DND-41 (cell line): ENCODE measurements around the gene SF3B3.

Experiments
- ATAC-seq: fragments of 200-7000 bp; cut with Tn5 transposase; 3 replicates; pipeline ENCODE4 v1.9.1; 2021; ENCODE audit warnings: low read depth; ENCODE audit not compliant: insufficient read depth
- DNase-seq: peaks from one replicate; pipeline ENCODE4 v3.0.0-alpha.2; 2020
- H2AFZ ChIP-seq: 2 replicates; pipeline ENCODE4 v1.6.0; 2012; ENCODE audit warnings: low read depth, low read length
- H3K27ac ChIP-seq: 2 replicates; pipeline ENCODE4 v1.5.1; 2012; ENCODE audit warnings: low read length, inconsistent platforms
- H3K27me3 ChIP-seq: fragments of 200-600 bp; sonication (generic); 2 replicates; pipeline ENCODE4 v1.6.0; 2012; ENCODE audit warnings: low read length, mild to moderate bottlenecking, inconsistent platforms; ENCODE audit not compliant: insufficient read depth, poor library complexity
- H3K36me3 ChIP-seq: 2 replicates; pipeline ENCODE4 v1.5.1; 2012; ENCODE audit warnings: low read length, inconsistent platforms; ENCODE audit not compliant: insufficient read depth
- H3K4me1 ChIP-seq: 2 replicates; pipeline ENCODE4 v1.5.1; 2012; ENCODE audit warnings: mild to moderate bottlenecking, low read length; ENCODE audit not compliant: insufficient read depth
- H3K4me2 ChIP-seq: 2 replicates; pipeline ENCODE4 v1.6.0; 2012; ENCODE audit warnings: mild to moderate bottlenecking, moderate library complexity, low read length, inconsistent platforms; ENCODE audit not compliant: insufficient read depth
- H3K4me3 ChIP-seq, 2 experiments: fragments of 200-600 bp in 1 of 2; shearing (Covaris generic) in 1 of 2; 2 replicates each; pipeline ENCODE4 v1.5.1; 2012 to 2016; ENCODE audit warnings: inconsistent platforms in 2 of 2, low read length in 2 of 2, mild to moderate bottlenecking in 2 of 2, low read depth in 1 of 2, moderate library complexity in 1 of 2
- H3K79me2 ChIP-seq: 2 replicates; pipeline ENCODE4 v1.6.0; 2012; ENCODE audit warnings: low read length, inconsistent platforms; ENCODE audit not compliant: insufficient read depth
- H3K9ac ChIP-seq: 2 replicates; pipeline ENCODE4 v1.6.0; 2012; ENCODE audit warnings: low read depth, mild to moderate bottlenecking, inconsistent platforms, low read length, moderate library complexity
- H3K9me3 ChIP-seq: 2 replicates; pipeline ENCODE4 v1.5.1; 2012; ENCODE audit warnings: low read length, moderate library complexity, mild to moderate bottlenecking, inconsistent platforms; ENCODE audit not compliant: insufficient read depth, severe bottlenecking
- H4K20me1 ChIP-seq: 2 replicates; pipeline ENCODE4 v1.6.0; 2012; ENCODE audit warnings: low read length; ENCODE audit not compliant: insufficient read depth
- EZH2 ChIP-seq: IDR thresholded peaks from 3 replicates; pipeline ENCODE4 v1.6.1; 2012; ENCODE audit warnings: borderline replicate concordance, low read depth, mild to moderate bottlenecking, moderate library complexity, low read length, inconsistent platforms; ENCODE audit not compliant: severe bottlenecking
- TF ChIP-seq, protein P1 (sequence below): IDR thresholded peaks from 2 replicates; pipeline ENCODE4 v1.5.1; 2012; ENCODE audit warnings: borderline replicate concordance, low read length, moderate library complexity, mild to moderate bottlenecking; ENCODE audit not compliant: poor library complexity, severe bottlenecking; ENCODE audit errors: extremely low read depth

The SF3B3 gene

DNA sequence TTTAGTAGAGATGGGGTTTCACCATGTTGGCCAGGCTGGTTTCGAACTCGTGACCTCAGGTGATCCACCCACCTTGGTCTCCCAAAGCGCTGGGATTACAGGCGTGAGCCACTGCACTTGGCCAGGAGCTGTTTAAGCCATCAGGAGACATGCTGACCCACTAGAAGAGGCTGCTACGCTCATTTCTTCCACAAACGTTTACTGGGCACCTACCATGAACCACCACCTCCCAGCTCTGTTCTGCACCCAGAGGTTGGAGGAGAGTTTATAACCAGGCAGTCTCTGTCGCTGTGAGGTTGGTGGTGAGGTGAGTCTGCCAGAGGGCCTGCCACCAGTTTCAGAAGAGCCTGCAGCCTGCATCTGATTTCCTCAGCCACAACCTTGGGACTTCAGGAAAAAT, 51.8 kb downstream of the SF3B3 start:
- ATAC-seq (no peak), DNase-seq (no peak)
- Histone ChIP-seq H3K27ac (no peak overlapping the region), H3K9me3 (no peaks in the 10 kb centered on the region), H3K4me1 (no peaks in the 10 kb centered on the region), H2AFZ (no peak overlapping the region), H3K27me3 (no peaks in the 10 kb centered on the region), H3K36me3 (peaks cover 44% of the 10 kb centered on the region), H3K4me2 (no peak overlapping the region), H3K4me3 (no peak overlapping the region), H3K9ac (no peak overlapping the region), H4K20me1 (peaks cover 50% of the 10 kb centered on the region), H3K79me2 (peaks cover 3% of the 10 kb centered on the region; the same call in 1 of the 2 replicates)
- TF ChIP-seq, protein P1, sequence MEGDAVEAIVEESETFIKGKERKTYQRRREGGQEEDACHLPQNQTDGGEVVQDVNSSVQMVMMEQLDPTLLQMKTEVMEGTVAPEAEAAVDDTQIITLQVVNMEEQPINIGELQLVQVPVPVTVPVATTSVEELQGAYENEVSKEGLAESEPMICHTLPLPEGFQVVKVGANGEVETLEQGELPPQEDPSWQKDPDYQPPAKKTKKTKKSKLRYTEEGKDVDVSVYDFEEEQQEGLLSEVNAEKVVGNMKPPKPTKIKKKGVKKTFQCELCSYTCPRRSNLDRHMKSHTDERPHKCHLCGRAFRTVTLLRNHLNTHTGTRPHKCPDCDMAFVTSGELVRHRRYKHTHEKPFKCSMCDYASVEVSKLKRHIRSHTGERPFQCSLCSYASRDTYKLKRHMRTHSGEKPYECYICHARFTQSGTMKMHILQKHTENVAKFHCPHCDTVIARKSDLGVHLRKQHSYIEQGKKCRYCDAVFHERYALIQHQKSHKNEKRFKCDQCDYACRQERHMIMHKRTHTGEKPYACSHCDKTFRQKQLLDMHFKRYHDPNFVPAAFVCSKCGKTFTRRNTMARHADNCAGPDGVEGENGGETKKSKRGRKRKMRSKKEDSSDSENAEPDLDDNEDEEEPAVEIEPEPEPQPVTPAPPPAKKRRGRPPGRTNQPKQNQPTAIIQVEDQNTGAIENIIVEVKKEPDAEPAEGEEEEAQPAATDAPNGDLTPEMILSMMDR, result no peak
- no peak for TF ChIP-seq EZH2

DNA sequence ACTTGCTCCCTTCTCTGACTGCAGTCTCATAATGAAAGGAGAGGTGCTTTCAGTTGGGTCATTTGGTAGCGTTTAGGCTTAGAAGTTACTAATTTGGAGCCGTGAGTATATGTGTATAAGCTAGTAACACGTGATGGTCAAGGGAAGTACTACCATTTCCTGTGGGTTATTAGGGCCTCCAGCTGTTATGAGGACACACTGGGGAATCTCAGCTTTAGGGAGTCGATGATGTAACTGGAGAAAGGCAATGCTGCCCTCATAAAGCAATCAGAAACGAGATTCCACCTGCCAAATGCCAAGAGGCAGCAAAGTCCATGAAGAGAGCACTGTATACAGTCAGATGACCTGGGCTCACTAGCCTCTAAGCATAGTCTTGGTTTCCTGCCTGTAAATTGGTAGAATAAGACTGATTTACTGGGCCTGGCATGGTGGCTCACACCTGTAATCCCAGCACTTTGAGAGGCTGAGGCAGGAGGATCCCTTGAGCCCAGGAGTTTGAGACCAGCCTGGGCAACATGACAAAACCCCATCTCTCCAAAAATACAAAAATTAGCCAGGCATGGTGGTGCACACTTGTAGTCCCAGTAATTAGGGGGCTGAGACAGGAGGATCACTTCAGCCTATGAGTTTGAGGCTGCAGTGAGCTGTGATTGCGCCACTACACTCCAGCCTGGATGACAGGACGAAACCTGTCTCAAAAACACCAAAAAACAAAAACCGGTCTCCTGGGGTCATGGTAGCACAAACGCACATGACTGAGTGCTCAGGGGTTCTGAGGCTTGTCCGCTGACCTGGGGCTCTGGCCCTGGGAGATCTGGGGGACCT, 53.0 kb downstream of the SF3B3 start:
- H3K4me2 ChIP-seq, result no peak overlapping the region
- H4K20me1 ChIP-seq, result peaks cover 38% of the 10 kb centered on the region

DNA sequence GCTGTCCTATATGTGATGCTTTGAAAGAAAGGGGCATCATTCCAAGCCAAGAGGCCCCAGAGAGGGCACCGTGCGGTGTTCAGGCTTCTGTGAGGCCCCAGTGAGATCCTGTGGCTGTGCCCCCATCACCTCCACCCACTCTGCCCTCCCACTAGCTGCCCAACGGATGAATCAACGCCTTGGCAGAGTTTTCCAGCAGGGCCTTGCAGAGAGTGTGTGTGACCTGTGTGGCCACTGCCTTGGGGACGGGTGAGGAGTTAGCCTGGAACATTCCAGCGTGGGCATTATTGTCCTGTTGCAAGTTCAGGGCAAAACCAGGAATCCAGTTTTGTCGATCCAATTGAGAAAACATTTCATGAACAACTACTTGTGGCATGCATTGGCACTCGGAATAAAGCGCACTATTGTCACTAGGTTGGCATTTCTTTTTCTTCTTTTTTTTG, 53.7 kb downstream of the SF3B3 start:
- no peak overlapping the region for H3K4me2 ChIP-seq
- H3K9ac ChIP-seq, result no peak overlapping the region

More for the DNA sequence above, 53.0 kb downstream of the SF3B3 start:
- Histone ChIP-seq H3K9me3 (no peaks in the 10 kb centered on the region), H3K36me3 (peaks cover 31% of the 10 kb centered on the region), H3K79me2 (no peaks in the 10 kb centered on the region), H3K4me3 (no peak overlapping the region), H2AFZ (no peak overlapping the region), H3K27me3 (no peaks in the 10 kb centered on the region), H3K9ac (no peak overlapping the region), H3K27ac (peak overlapping the region; percentile 41; the same call in 1 of the 2 replicates), H3K4me1 (no peaks in the 10 kb centered on the region)
- DNase-seq (no peak), ATAC-seq (peak; percentile 38)
- TF ChIP-seq EZH2, result no peak
- TF ChIP-seq, protein P1, result no peak

More for the DNA sequence above, 53.7 kb downstream of the SF3B3 start:
- no peaks in the 10 kb centered on the region for H3K79me2 ChIP-seq
- H3K36me3 ChIP-seq, result peaks cover 25% of the 10 kb centered on the region
- ATAC-seq (peak; percentile 39), DNase-seq (no peak)
- no peaks in the 10 kb centered on the region for H3K4me1 ChIP-seq
- no peaks in the 10 kb centered on the region for H3K9me3 ChIP-seq
- TF ChIP-seq, protein P1, result no peak
- TF ChIP-seq EZH2, result no peak
- no peak overlapping the region for H2AFZ ChIP-seq
- H3K27ac ChIP-seq, result no peak overlapping the region
- no peaks in the 10 kb centered on the region for H3K27me3 ChIP-seq
- H4K20me1 ChIP-seq, result peaks cover 32% of the 10 kb centered on the region
- no peak overlapping the region for H3K4me3 ChIP-seq
